WTC11 (cell line): Measurements from ENCODE around the gene IFNGR2.

Experiments used
- CREB1 ChIP-seq: sonication (generic); formaldehyde crosslinking; IDR thresholded peaks from 2 replicates; pipeline ENCODE4 v1.8.0; 2023; ENCODE audit warnings: mild to moderate bottlenecking, missing genetic modification reagents
- CTCF ChIP-seq: fragments of 200-600 bp; IDR thresholded peaks from 2 replicates; pipeline ENCODE4 v1.8.0; 2022; ENCODE audit warnings: antibody characterized with exemption
- E2F1 ChIP-seq: sonication (generic); formaldehyde crosslinking; IDR thresholded peaks from 2 replicates; pipeline ENCODE4 v1.8.0; 2022; ENCODE audit warnings: mild to moderate bottlenecking, missing genetic modification reagents
- USF2 ChIP-seq: sonication (generic); formaldehyde crosslinking; IDR thresholded peaks from 2 replicates; pipeline ENCODE4 v1.8.1; 2023; ENCODE audit warnings: mild to moderate bottlenecking, missing genetic modification reagents, moderate library complexity
- TF ChIP-seq, protein P1 (sequence below): sonication (generic); formaldehyde crosslinking; IDR thresholded peaks from 2 replicates; pipeline ENCODE4 v1.8.1; 2022; ENCODE audit warnings: low read depth, mild to moderate bottlenecking, moderate library complexity, missing genetic modification reagents, borderline replicate concordance

DNA sequence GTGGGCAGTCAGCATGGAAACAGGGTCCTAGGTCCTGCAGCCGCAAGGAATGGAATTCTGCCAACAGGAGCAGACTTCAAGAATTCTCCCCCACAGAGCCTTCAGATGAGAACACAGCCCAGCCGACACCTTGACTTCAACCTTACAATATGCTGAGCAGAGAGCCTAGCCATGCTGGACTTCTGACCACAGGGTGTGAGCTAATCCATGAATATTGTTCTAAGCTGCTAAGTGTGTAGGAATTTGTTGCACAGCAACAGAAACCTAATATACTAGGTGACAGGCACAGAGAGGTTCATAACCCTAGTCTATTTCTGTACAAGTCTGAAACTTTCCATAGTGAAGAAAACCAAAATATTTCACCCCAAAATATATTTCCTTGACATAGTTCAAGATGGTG, 32.9 kb upstream of the IFNGR2 start:
- TF ChIP-seq CTCF (no peak), USF2 (no peak), E2F1 (CRISPR knock-in tag) (no peak), CREB1 (CRISPR knock-in tag) (no peak)
- TF ChIP-seq, protein P1, sequence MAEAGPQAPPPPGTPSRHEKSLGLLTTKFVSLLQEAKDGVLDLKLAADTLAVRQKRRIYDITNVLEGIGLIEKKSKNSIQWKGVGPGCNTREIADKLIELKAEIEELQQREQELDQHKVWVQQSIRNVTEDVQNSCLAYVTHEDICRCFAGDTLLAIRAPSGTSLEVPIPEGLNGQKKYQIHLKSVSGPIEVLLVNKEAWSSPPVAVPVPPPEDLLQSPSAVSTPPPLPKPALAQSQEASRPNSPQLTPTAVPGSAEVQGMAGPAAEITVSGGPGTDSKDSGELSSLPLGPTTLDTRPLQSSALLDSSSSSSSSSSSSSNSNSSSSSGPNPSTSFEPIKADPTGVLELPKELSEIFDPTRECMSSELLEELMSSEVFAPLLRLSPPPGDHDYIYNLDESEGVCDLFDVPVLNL (CRISPR knock-in tag) = no peak
